ENCODE results near the gene CAPN1.

CAPN1 gene

DNA sequence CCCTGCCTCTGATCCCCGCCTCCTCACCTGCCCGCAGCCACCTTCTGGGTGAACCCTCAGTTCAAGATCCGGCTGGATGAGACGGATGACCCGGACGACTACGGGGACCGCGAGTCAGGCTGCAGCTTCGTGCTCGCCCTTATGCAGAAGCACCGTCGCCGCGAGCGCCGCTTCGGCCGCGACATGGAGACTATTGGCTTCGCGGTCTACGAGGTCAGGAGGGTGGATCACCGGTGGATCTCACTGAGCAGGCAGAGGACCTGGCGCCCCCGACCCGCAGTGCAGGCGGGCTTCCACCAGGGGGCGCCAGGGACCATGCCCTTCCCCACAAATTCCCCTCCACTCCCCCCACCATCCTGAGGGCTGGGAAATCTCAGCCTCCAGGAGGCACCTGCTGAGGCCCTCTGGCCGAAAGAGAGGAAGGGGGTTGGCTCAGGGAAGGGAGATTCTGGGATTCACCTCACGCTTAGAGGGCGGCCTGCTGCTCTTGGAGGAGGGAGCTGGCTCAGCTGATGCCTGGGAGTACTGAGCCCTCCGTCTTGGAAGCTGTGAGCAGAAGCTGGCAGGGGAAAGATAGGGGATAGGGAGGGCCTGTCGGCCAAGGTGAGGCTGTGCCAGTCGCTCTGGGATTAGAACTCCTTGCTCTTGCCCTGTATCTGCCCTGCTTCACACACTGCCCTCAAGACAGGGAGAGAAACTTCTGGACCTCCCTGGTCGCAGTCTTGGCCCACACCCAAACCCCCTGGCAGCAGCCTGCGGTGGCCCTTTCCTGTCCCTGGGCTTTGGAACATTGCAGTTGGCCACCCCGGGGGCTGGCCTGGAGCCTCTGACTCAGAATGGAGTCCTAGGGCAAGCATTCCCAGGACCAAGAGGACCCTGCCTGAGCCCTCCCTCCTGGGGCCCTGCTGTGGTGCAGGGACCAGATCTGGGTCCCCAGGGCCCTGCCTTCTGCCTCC lies 23.2 kb downstream of the CAPN1 start:
- DNase-seq: no peak

DNA sequence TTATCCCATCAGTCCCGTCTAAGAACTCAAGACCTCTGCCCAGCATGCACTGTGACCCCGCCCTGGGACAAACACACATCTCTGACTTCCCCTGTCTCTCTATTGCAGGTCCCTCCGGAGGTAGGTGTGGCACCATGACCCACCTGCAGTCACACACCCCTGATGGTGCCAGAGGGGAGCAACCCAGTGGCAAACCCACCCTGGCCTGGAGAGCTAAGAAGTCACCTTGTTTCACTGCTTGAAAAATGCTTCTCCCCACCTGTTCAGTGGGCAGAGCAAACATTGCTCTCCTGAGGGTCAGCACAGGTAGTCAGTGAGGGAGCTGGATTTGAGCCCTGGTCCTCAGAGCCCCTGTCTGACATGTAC lies 23.9 kb downstream of the CAPN1 start:
- DNase-seq: no peak

- DNase-seq: no peak
These were observed 24.7 kb downstream of the CAPN1 start for GRCh38 chr11:65206441-65206841.

DNA sequence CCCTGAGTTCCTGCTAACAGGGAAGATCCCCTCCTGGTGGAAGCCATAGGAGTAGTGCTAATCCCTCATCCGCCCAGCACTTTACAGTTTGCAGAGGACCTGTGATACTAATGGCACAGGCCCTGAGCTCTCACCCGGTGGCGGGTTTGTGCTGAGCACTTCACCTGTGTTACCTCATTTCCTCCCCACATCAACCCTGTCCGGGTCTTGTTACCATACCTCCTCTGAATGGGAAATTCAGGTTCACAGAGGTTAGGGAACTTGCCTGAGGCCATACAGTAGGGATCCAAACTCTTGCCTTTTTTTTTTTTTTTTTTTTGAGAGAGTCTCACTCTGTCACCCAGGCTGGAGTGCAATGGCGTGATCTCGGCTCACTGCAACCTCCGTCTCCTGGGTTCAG lies 25.2 kb downstream of the CAPN1 start:
- no peak for DNase-seq

GRCh38 chr11:65207918-65208784 lies 26.4 kb downstream of the CAPN1 start:
- DNase-seq: no peak

DNA sequence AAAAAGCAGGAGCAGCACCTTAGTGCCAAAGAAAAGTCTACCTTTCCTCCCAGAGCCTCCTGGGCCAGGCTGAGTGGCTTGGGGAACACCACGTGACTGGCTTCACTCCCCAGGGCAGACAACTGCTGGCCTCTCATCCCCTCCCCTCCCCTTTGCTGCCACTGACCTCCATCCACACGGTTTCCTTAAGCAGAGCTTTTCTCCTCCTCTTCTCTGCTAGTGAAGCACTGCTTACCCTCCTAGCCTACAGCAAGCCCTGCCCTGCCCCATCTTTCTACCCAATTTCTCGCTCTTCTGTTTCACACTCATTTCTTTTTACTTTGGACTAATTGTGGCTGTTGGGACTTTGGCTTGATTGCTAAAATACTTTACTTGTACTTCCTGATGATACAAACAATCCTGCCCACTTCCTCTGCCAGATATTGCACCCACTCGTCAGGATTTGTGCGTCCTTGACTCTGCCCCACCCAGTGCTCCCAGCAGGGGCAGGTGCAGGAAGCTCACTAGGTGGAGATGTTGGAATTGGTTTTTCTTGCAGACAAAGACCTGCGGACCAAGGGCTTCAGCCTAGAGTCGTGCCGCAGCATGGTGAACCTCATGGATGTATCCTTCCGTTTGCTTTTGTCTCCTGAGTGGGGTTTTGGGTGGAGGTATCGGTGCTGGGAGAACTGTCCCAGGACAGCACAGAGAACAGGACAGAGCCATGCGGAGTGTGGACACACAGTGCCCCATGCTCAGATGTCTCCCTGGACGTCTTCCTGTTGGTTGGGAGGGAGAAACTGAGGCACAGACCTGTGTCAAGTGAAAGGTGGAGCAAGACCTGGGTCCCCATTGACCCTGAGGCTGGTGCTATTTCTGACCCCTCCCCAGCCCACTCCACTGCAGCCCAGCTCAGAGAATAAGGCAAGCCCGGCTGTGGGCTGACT lies 27.3 kb downstream of the CAPN1 start:
- DNase-seq: no peak

- no peak for DNase-seq
These were observed 28.1 kb downstream of the CAPN1 start for GRCh38 chr11:65209711-65210360.

DNA sequence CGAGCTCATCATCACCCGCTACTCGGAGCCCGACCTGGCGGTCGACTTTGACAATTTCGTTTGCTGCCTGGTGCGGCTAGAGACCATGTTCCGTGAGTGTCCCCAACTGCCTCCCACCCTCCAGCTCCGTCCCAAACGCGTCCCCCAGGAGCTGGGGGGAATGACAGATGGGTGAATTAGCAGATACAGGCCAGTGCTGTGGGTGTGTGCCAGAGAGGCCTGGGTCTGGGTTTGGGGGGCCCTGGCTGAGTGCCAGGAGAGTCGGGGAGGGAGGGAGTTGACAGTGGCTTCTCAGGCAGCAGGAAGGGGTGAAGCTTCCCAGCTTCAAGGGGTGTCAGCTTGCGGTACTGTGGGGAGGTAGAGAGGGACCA lies 28.6 kb downstream of the CAPN1 start:
- DNase-seq: no peak

DNA sequence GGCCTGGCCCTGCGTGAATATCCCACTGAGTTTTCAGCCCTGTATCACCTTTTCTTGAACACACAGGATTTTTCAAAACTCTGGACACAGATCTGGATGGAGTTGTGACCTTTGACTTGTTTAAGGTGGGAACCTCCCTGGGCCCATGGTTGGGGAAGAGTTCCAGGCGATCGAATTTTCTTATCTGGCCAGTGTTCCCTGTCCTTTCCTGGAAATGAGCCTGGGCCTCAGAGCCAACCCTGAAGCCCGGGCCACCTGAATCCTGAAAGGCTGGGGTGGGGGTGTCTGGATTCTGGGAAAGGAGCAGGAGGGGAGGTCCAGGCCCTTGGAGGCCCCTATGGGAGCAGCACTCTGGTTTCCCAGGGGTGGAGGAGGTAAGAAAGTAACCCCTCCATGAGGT lies 29.0 kb downstream of the CAPN1 start:
- no peak for DNase-seq

DNA sequence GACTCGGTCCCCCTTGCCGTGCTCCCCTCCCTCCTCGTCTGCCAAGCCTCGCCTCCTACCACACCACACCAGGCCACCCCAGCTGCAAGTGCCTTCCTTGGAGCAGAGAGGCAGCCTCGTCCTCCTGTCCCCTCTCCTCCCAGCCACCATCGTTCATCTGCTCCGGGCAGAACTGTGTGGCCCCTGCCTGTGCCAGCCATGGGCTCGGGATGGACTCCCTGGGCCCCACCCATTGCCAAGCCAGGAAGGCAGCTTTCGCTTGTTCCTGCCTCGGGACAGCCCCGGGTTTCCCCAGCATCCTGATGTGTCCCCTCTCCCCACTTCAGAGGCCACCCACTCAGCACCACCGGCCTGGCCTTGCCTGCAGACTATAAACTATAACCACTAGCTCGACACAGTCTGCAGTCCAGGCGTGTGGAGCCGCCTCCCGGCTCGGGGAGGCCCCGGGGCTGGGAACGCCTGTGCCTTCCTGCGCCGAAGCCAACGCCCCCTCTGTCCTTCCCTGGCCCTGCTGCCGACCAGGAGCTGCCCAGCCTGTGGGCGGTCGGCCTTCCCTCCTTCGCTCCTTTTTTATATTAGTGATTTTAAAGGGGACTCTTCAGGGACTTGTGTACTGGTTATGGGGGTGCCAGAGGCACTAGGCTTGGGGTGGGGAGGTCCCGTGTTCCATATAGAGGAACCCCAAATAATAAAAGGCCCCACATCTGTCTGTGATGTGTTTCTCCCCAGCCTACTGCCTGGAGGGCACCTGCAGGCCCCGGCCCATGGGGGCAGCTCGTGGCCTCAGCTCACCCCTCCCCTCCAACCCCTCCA lies 29.8 kb downstream of the CAPN1 start:
- no peak for DNase-seq

- no peak for DNase-seq
These were observed 30.6 kb downstream of the CAPN1 start for GRCh38 chr11:65212226-65212801.

DNA sequence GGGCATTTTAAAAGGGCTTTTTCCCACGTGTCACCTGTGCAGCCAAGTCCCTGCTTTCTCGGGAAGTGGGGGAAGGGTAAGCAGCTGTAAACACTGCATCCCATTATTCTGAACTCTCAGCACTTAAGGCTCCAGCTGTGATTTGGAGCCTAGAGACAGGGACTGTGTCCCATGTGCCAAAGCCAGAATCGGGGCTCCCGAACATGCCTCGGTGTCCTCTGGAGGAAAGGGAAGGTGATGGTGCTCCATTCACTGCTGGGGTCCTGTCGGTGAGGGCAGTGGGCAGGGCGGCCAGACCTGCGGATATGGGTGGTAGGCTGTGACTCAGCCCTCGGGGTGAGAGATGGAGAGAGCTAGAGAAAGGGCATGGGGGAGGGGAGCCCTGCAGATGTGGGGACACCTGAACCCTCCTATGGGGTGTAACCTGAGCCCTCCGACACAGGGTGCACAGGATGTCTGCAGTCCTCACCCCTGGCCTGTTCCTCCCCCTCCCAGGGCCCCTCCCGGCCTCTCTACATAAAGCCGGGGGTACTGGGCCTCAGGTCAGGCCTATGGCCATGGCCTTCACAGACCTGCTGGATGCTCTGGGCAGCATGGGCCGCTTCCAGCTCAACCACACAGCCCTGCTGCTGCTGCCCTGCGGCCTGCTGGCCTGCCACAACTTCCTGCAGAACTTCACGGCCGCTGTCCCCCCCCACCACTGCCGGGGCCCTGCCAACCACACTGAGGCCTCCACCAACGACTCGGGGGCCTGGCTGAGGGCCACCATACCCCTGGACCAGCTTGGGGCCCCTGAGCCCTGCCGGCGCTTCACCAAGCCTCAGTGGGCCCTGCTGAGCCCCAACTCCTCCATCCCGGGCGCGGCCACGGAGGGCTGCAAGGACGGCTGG lies 31.8 kb downstream of the CAPN1 start:
- DNase-seq: no peak

DNA sequence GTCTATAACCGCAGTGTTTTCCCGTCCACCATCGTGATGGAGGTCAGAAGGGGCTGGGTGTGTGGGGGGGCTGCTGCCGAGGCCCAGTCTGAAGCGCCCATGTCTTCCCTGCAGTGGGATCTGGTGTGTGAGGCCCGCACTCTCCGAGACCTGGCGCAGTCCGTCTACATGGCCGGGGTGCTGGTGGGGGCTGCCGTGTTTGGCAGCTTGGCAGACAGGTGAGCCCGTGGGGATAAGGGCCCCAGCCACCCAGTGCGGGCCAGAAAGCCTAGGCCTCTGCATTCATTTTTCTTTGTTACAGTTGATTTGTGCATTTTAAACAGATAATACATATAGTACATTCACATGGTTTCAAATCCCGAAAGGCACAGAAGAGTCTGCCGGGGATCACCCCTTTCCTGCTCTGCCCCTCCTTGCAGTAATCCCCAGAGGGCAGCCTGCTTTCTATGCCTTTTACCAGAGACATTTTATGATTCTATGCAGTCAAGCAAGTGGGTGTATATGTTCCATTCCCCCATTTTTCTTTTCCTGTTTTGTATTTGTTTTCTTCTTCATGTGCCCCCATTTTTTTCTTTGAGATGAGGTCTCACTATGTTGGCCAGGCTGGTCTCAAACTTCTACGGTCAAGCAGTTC lies 32.6 kb downstream of the CAPN1 start:
- no peak for DNase-seq

GRCh38 chr11:65215441-65216076 lies 33.8 kb downstream of the CAPN1 start:
- no peak for DNase-seq

- no peak for DNase-seq
These were observed 35.1 kb downstream of the CAPN1 start for GRCh38 chr11:65216830-65217229.

DNA sequence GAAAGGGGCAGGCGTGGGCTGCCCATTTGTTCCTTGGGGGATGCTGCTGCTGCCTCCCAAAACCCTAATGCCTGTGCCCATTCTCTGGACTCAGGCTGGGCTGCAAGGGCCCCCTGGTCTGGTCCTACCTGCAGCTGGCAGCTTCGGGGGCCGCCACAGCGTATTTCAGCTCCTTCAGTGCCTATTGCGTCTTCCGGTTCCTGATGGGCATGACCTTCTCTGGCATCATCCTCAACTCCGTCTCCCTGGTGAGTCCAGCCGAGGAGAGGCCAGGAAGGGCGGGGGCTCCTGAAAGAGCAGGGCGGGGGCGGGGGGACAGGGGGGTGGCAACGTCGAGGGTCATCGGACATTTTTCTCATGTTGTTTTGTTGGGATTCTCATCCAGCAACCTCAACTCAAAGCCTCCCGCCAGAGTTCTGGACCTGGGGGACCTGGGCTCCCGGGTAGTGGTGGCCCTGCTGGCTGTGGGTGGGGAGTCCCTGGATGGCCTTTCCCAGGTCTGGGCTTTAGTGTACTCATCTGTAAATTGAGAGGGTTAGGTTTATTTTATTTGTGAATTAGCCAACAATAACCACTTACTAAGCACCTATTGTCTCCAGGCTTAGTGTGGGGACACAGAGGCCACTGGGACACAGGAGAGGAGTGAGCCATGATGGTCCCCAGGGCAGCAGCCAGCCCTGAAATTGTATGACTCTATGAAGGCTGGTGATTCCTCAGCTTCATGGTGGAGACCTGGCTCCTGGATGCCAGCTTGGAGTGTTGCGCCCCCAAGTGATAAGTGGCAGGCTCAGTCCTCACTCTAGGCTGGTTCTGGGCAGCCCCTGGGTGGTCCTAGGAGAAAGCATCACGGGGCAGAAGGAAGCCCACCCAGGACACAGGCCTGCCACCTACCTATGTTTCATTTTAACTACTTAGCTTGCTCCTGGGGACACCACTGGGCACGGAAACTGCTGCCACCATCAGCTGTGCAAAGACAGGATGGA lies 36.0 kb downstream of the CAPN1 start:
- no peak for DNase-seq

GRCh38 chr11:65218446-65218845 lies 36.7 kb downstream of the CAPN1 start:
- DNase-seq: no peak

GRCh38 chr11:65219930-65220213 lies 38.1 kb downstream of the CAPN1 start:
- DNase-seq: no peak

All from GOT3 (cell line).